Measurements from ENCODE around the gene PKNOX2. TPM values are rescaled to one million over a fixed set of nuclear protein-coding genes. Genes with fewer than 3 reads are reported as not detected.

PKNOX2 gene
- total and polyA plus RNA-seq, 9 of the 15 experiments (the other 6 are each of a cell fraction or from before 2014, with no cell fraction given): not detected

- peak; percentile 61; the same call in 1 of the 2 replicates for TF ChIP-seq TSHZ1 (CRISPR knock-in tag; IDR thresholded peaks at IDR 0.05)
- TF ChIP-seq RERE (CRISPR knock-in tag; IDR thresholded peaks at IDR 0.05; ENCODE audit: borderline replicate concordance): no peak
- no peak for TF ChIP-seq RBM22 (IDR thresholded peaks at IDR 0.05; ENCODE audit: low read depth, low read length, poor library complexity, severe bottlenecking)
- TF ChIP-seq MCM5 (IDR thresholded peaks at IDR 0.05; ENCODE audit: low read depth): no peak
- TF ChIP-seq CC2D1A (IDR thresholded peaks at IDR 0.05): no peak
- no peak for TF ChIP-seq CSDE1 (IDR thresholded peaks at IDR 0.05)
- 0 out of 2 replicates have a peak, but pooled peaks have one; percentile 75 for TF ChIP-seq SMAD3 (CRISPR knock-in tag; conservative IDR thresholded peaks at IDR 0.05)
- no peak for TF ChIP-seq SP1 (CRISPR knock-in tag; IDR thresholded peaks at IDR 0.05)
- no peak for TF ChIP-seq CEBPG (CRISPR knock-in tag; IDR thresholded peaks at IDR 0.05)
- no peak for TF ChIP-seq CEBPG (tag; conservative IDR thresholded peaks at IDR 0.05 in 1 of 2, IDR thresholded peaks at IDR 0.05 in 1 of 2)
- 0 out of 2 replicates have a peak, but pooled peaks have one; percentile 66 for TF ChIP-seq HIVEP1 (CRISPR knock-in tag; IDR thresholded peaks at IDR 0.05)
- peak; percentile 87 for TF ChIP-seq ZNF449 (CRISPR knock-in tag; IDR thresholded peaks at IDR 0.05)
- TF ChIP-seq XRCC5 (IDR thresholded peaks at IDR 0.05; ENCODE audit: low read depth, low read length): no peak
These were observed 109.0 kb downstream of the PKNOX2 start (continued) for GRCh38 chr11:125273519-125274000.
